Measurements from ENCODE around the gene DMD.

DMD gene

DNA sequence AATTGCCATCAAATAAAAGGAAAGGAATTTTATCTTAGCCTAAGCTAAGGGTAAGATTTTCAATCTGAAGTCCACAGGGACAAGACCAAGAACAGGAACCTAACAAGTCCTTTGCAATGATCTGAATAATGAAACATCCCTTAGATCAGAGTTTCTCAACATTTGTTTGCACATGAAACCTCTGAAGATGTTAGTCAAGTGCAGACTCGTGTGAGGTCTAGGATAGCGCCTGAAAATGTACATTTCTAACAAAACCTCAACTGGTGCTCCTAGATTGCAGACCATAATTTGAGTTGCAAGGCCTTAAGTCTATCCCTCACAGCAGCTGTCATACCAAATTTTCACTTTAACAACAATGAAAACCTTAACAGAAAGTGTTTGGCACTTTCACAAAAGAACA is 337.6 kb downstream of the DMD start:
- Histone ChIP-seq H3K27me3 (ENCODE audit: insufficient read depth, low read length) (no peaks in the 10 kb centered on the region), H3K4me1 (ENCODE audit: control insufficient read depth, insufficient read depth, low read length, unreplicated experiment) (peaks cover 12% of the 10 kb centered on the region), H3K79me2 (ENCODE audit: control insufficient read depth, insufficient read depth, low read length, unreplicated experiment) (no peaks in the 10 kb centered on the region), H3K4me3 (ENCODE audit: low read depth, low read length) (no peak overlapping the region), H3K36me3 (ENCODE audit: insufficient read depth, low read length) (no peaks in the 10 kb centered on the region), H2AFZ (ENCODE audit: low read length, unreplicated experiment) (no peak overlapping the region), H3K27ac (ENCODE audit: low read depth, low read length) (no peak overlapping the region)

DNA sequence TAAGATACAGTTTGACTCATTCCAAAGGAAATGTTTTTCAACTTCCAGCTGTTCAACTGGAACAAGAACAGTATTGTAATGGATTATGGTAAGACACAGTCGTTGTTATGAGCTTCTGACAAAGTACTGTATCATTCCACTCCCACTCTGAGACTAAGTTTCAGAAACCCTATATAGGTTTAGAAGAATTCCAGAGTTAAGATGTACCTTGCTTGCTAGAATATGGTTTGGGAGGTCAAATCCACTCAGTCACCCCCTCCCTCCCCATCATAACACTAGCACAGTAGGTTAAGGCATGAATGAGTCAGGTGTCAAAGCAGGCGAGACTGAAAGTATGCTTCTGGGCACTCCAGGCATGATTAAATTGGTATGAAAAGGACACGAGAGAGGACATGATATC is 339.7 kb downstream of the DMD start:
- Histone ChIP-seq H3K4me1 (ENCODE audit: control insufficient read depth, insufficient read depth, low read length, unreplicated experiment) (peaks cover 6% of the 10 kb centered on the region), H3K27me3 (ENCODE audit: insufficient read depth, low read length) (no peaks in the 10 kb centered on the region), H2AFZ (ENCODE audit: low read length, unreplicated experiment) (no peak overlapping the region), H3K36me3 (ENCODE audit: insufficient read depth, low read length) (no peaks in the 10 kb centered on the region), H3K79me2 (ENCODE audit: control insufficient read depth, insufficient read depth, low read length, unreplicated experiment) (no peaks in the 10 kb centered on the region), H3K4me3 (ENCODE audit: low read depth, low read length) (0 out of 2 replicates have a peak overlapping the region, but pooled peaks have one; percentile 29), H3K27ac (ENCODE audit: low read depth, low read length) (no peak overlapping the region)

DNA sequence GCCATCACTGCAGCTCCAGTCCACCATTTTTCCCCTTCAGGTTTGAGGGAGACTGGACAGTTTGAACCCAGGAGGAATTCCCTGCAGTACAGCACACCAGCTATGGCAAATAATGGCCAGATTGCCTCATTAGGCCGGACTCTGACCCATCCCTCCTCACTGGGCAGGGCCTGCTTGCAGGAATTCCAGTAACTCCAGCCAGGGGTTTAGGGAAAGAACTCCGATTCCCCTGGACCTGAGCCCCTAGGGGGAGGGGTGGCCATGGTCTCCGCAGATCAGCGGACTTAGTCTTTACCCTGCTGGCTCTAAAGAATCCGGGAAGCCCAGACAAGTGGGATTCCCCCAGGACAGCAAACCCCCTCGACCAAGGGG is 342.8 kb downstream of the DMD start:
- no peaks in the 10 kb centered on the region for H3K27me3 ChIP-seq (ENCODE audit: insufficient read depth, low read length)
- no peak overlapping the region for H2AFZ ChIP-seq (ENCODE audit: low read length, unreplicated experiment)

DNA sequence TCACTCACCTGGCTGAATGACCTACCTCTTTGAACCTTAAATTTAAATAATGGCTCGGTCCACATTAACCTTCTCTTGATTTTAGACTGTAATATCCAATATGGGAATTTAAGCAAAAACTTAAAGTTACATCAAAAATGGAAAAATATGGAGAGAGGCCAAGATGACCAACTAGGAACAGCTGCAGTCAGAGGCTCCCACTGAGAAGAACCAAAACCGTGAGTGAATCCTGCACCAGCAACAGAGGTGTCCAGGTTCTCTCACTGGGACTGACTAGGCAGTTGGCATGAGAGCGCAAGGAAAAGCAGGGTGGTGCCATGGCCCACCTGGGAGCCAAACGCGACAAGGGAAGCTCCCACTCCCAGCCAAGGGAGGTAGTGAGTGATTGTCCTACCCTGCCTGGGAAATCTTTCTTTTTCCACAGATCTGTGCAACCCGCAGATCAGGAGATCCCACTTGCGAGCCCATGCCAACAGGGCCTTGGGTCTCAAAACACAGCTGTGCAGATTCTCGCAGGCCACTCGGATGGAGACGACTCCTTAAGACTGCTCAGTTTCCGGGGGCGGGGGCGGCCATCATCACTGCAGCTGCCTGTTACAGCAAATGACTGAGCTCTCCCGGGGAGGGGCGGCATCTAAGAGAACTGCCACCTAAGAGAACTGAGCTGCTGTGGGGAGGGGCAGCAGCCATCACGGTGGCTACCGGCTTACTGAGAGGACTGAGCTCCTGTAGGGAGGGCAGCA is 343.4 kb downstream of the DMD start:
- H2AFZ ChIP-seq (ENCODE audit: low read length, unreplicated experiment): no peak overlapping the region
- no peaks in the 10 kb centered on the region for H3K27me3 ChIP-seq (ENCODE audit: insufficient read depth, low read length)
- no peaks in the 10 kb centered on the region for H3K79me2 ChIP-seq (ENCODE audit: control insufficient read depth, insufficient read depth, low read length, unreplicated experiment)
- H3K27ac ChIP-seq (ENCODE audit: low read depth, low read length): no peak overlapping the region
- H3K4me1 ChIP-seq (ENCODE audit: control insufficient read depth, insufficient read depth, low read length, unreplicated experiment): peaks cover 6% of the 10 kb centered on the region
- H3K36me3 ChIP-seq (ENCODE audit: insufficient read depth, low read length): no peaks in the 10 kb centered on the region
- H3K4me3 ChIP-seq (ENCODE audit: low read depth, low read length): no peak overlapping the region

More for the DNA sequence above, 342.8 kb downstream of the DMD start:
- Histone ChIP-seq H3K27ac (ENCODE audit: low read depth, low read length) (no peak overlapping the region), H3K36me3 (ENCODE audit: insufficient read depth, low read length) (no peaks in the 10 kb centered on the region), H3K4me3 (ENCODE audit: low read depth, low read length) (no peak overlapping the region), H3K4me1 (ENCODE audit: control insufficient read depth, insufficient read depth, low read length, unreplicated experiment) (peaks cover 6% of the 10 kb centered on the region), H3K79me2 (ENCODE audit: control insufficient read depth, insufficient read depth, low read length, unreplicated experiment) (no peaks in the 10 kb centered on the region)

DNA sequence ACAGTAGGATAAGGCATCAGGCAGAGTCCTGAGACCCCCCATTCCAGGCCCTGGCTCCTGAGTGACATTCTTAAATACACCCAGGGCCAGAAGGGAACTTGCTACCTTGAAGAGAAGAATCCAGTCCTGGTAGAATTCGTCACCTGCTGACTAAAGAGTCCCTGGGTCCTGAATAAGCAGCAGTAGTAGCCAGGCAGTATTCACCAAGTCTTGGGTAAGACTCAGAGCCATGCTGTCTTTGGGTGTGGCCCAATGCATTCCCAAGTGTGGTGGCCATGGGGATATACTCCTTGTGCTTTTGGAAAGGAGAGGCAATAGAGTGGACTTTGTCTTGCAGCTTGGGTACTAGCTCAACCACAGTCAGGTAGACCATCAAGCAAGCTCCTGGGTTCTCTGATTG is 359.1 kb downstream of the DMD start:
- H3K4me3 ChIP-seq (ENCODE audit: low read depth, low read length): no peak overlapping the region
- H3K27me3 ChIP-seq (ENCODE audit: insufficient read depth, low read length): no peaks in the 10 kb centered on the region
- H3K4me1 ChIP-seq (ENCODE audit: control insufficient read depth, insufficient read depth, low read length, unreplicated experiment): no peaks in the 10 kb centered on the region
- no peak overlapping the region for H2AFZ ChIP-seq (ENCODE audit: low read length, unreplicated experiment)
- H3K79me2 ChIP-seq (ENCODE audit: control insufficient read depth, insufficient read depth, low read length, unreplicated experiment): no peaks in the 10 kb centered on the region
- no peak overlapping the region for H3K27ac ChIP-seq (ENCODE audit: low read depth, low read length)
- no peaks in the 10 kb centered on the region for H3K36me3 ChIP-seq (ENCODE audit: insufficient read depth, low read length)

DNA sequence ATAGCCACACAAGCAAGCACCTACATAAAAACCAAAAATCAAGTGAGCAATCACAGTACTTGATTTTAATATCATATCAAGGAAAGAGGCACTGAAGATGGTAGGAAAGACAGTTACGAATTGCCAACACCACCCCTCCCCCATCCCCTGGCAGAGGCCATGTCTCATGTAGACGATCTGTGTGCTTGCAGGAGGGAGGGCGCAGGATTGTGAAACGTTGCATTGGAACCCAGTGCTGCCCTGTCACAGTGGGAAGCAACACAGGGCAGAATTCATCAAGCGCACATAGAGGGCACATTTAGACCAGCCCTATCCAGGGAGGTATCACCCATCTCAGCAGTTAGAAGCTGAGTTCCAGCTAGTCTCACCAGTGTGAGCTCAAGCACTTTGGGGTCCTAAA is 359.8 kb downstream of the DMD start:
- Histone ChIP-seq H3K36me3 (ENCODE audit: insufficient read depth, low read length) (no peaks in the 10 kb centered on the region), H2AFZ (ENCODE audit: low read length, unreplicated experiment) (no peak overlapping the region), H3K27ac (ENCODE audit: low read depth, low read length) (no peak overlapping the region), H3K4me3 (ENCODE audit: low read depth, low read length) (no peak overlapping the region), H3K27me3 (ENCODE audit: insufficient read depth, low read length) (no peaks in the 10 kb centered on the region), H3K79me2 (ENCODE audit: control insufficient read depth, insufficient read depth, low read length, unreplicated experiment) (no peaks in the 10 kb centered on the region), H3K4me1 (ENCODE audit: control insufficient read depth, insufficient read depth, low read length, unreplicated experiment) (no peaks in the 10 kb centered on the region)

DNA sequence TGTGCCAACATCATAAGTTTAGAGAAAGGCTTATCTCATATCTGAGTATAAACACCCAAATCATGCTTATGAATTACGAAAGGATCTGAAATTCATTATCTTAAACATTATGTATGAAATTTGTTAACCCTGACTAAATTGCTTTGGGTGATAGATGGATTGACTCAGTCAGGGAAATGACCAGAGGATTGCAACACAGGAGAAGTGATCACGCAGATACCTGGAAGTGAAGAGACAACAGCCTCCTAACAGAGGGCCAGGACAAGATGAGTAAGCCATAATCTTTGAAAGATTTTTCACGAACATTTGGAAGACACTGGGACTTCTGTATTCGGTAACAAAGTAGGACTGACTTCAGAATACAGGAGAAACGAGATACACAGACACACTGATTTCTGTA is 363.4 kb downstream of the DMD start:
- no peak overlapping the region for H3K27ac ChIP-seq (ENCODE audit: low read depth, low read length)

DNA sequence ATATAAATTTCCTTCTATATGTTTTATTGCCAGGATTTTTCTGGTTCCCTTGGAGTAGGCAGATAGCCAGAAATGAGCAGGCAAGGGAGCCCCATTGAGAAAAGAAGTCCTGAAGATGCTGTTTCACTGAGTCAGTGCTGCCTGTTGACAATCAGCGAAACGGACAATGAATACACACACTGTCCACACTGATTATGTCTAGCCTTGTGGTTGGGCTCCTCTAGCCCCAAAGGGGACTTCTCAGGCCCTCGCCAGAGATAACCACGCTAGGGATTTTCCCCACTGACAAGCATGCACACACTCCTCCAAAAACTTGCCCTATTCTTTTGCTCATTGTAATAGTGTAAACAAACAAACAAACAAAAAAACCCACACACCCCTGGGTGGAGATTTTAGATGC is 369.3 kb downstream of the DMD start:
- Histone ChIP-seq H3K27ac (ENCODE audit: low read depth, low read length) (no peak overlapping the region), H3K36me3 (ENCODE audit: insufficient read depth, low read length) (no peaks in the 10 kb centered on the region), H2AFZ (ENCODE audit: low read length, unreplicated experiment) (no peak overlapping the region), H3K79me2 (ENCODE audit: control insufficient read depth, insufficient read depth, low read length, unreplicated experiment) (no peaks in the 10 kb centered on the region), H3K4me3 (ENCODE audit: low read depth, low read length) (no peak overlapping the region), H3K4me1 (ENCODE audit: control insufficient read depth, insufficient read depth, low read length, unreplicated experiment) (no peaks in the 10 kb centered on the region), H3K27me3 (ENCODE audit: insufficient read depth, low read length) (no peaks in the 10 kb centered on the region)

More for the DNA sequence above, 363.4 kb downstream of the DMD start:
- H3K36me3 ChIP-seq (ENCODE audit: insufficient read depth, low read length): no peaks in the 10 kb centered on the region
- no peaks in the 10 kb centered on the region for H3K4me1 ChIP-seq (ENCODE audit: control insufficient read depth, insufficient read depth, low read length, unreplicated experiment)
- H3K79me2 ChIP-seq (ENCODE audit: control insufficient read depth, insufficient read depth, low read length, unreplicated experiment): no peaks in the 10 kb centered on the region
- no peak overlapping the region for H2AFZ ChIP-seq (ENCODE audit: low read length, unreplicated experiment)
- H3K27me3 ChIP-seq (ENCODE audit: insufficient read depth, low read length): no peaks in the 10 kb centered on the region
- no peak overlapping the region for H3K4me3 ChIP-seq (ENCODE audit: low read depth, low read length)

DNA sequence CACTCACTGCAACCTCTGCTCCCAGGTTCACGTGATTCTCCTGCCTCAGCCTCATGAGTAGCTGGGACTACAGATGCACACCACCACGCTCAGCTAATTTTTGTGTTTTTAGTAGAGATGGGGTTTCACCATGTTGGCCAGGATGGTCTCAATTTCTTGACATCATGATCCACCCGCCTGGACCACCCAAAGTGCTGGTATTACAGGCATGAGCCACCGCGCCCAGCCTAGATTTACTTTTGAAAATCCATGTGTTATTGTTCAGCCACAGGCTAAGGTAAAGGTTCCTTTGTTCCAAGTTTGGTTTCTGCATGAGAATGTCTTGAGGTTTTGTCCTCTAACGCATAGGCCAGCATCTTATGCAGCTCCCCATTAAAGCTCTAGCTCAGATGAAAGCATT is 371.6 kb downstream of the DMD start:
- Histone ChIP-seq H3K27ac (ENCODE audit: low read depth, low read length) (no peak overlapping the region), H3K27me3 (ENCODE audit: insufficient read depth, low read length) (no peaks in the 10 kb centered on the region), H3K4me3 (ENCODE audit: low read depth, low read length) (no peak overlapping the region), H3K36me3 (ENCODE audit: insufficient read depth, low read length) (no peaks in the 10 kb centered on the region), H3K79me2 (ENCODE audit: control insufficient read depth, insufficient read depth, low read length, unreplicated experiment) (no peaks in the 10 kb centered on the region), H3K4me1 (ENCODE audit: control insufficient read depth, insufficient read depth, low read length, unreplicated experiment) (no peaks in the 10 kb centered on the region), H2AFZ (ENCODE audit: low read length, unreplicated experiment) (no peak overlapping the region)

DNA sequence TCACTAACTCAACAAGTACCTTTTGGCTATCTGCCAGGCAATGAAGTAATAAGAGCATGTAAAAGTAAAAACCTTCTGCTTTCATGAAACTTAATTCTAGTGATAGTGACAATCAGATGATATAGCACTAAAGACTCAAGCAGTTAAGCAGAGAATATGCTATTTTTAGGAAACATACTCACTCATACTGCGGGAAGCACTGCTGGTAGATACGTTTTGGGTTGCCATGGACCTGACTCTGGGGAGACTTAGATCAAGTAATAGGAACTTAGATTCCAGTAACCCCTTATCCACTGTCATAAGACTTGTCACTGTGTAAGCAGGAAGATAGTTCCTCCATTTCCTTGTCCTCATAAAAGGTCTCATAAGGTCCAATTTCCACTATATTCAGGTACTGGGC is 386.3 kb downstream of the DMD start:
- H3K79me2 ChIP-seq (ENCODE audit: control insufficient read depth, insufficient read depth, low read length, unreplicated experiment): no peaks in the 10 kb centered on the region
- H3K4me1 ChIP-seq (ENCODE audit: control insufficient read depth, insufficient read depth, low read length, unreplicated experiment): no peaks in the 10 kb centered on the region
- no peak overlapping the region for H2AFZ ChIP-seq (ENCODE audit: low read length, unreplicated experiment)
- H3K27me3 ChIP-seq (ENCODE audit: insufficient read depth, low read length): no peaks in the 10 kb centered on the region
- no peak overlapping the region for H3K27ac ChIP-seq (ENCODE audit: low read depth, low read length)
- H3K4me3 ChIP-seq (ENCODE audit: low read depth, low read length): no peak overlapping the region
- no peaks in the 10 kb centered on the region for H3K36me3 ChIP-seq (ENCODE audit: insufficient read depth, low read length)

DNA sequence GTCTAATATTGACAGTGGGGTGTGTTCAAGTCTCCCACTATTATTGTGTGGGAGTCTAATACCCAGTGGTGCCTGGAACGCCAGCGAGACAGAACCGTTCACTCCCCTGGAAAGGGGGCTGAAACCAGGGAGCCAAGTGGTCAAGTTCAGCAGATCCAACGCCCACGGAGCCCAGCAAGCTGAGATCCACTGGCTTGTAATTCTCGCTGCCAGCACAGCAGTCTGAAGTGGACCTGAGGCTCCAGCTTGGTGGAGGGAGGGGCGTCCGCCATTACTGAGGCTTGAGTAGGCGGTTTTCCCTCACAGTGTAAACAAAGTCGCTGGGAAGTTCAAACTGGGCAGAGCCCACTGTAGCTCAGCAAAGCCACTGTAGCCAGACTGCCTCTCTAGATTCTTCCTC is 407.3 kb downstream of the DMD start:
- Histone ChIP-seq H3K27me3 (ENCODE audit: insufficient read depth, low read length) (no peaks in the 10 kb centered on the region), H3K4me1 (ENCODE audit: control insufficient read depth, insufficient read depth, low read length, unreplicated experiment) (no peaks in the 10 kb centered on the region), H2AFZ (ENCODE audit: low read length, unreplicated experiment) (no peak overlapping the region), H3K27ac (ENCODE audit: low read depth, low read length) (no peak overlapping the region), H3K4me3 (ENCODE audit: low read depth, low read length) (no peak overlapping the region), H3K36me3 (ENCODE audit: insufficient read depth, low read length) (no peaks in the 10 kb centered on the region), H3K79me2 (ENCODE audit: control insufficient read depth, insufficient read depth, low read length, unreplicated experiment) (no peaks in the 10 kb centered on the region)
